ENCODE results near the gene NBAS.

DNA sequence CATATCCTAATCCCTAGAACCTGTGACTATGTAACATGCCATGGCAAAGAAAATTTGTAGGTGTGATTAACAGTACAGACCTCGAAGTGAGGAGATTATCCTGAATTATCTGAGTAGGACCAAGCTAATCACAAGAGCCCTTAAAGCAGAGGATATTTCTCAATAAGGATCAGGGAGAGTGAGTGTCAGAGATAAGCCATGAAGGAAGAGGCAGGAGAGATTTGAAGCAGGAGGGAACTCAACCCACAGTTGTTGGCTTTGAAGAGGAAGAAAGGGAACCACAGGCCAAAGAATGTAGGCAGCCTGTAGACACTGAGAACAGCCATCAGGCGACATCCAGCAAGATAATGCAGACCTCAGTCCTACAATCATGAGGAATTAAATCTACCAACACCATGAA lies 229.3 kb downstream of the NBAS start:
- TF ChIP-seq, protein P1, sequence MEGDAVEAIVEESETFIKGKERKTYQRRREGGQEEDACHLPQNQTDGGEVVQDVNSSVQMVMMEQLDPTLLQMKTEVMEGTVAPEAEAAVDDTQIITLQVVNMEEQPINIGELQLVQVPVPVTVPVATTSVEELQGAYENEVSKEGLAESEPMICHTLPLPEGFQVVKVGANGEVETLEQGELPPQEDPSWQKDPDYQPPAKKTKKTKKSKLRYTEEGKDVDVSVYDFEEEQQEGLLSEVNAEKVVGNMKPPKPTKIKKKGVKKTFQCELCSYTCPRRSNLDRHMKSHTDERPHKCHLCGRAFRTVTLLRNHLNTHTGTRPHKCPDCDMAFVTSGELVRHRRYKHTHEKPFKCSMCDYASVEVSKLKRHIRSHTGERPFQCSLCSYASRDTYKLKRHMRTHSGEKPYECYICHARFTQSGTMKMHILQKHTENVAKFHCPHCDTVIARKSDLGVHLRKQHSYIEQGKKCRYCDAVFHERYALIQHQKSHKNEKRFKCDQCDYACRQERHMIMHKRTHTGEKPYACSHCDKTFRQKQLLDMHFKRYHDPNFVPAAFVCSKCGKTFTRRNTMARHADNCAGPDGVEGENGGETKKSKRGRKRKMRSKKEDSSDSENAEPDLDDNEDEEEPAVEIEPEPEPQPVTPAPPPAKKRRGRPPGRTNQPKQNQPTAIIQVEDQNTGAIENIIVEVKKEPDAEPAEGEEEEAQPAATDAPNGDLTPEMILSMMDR (IDR thresholded peaks at IDR 0.05; ENCODE audit: extremely low read depth in 1 of 2, insufficient read depth in 1 of 2, low read depth in 1 of 2, low read length in 2 of 2), result no peak
- TF ChIP-seq, protein P2, sequence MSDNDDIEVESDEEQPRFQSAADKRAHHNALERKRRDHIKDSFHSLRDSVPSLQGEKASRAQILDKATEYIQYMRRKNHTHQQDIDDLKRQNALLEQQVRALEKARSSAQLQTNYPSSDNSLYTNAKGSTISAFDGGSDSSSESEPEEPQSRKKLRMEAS (IDR thresholded peaks at IDR 0.05; ENCODE audit: insufficient read depth, insufficient read length), result no peak
- TF ChIP-seq EZH2 (IDR thresholded peaks at IDR 0.05; ENCODE audit: borderline replicate concordance, low read depth, low read length, severe bottlenecking) (no peak), POLR2AphosphoS5 (IDR thresholded peaks at IDR 0.05; ENCODE audit: insufficient read depth, low read depth, low read length) (no peak), POLR2A (IDR thresholded peaks at IDR 0.05; ENCODE audit: low read depth, low read length) (no peak)

Data from endothelial cell of umbilical vein (primary cell).